ENCODE measurements around the gene GRID2. TPM values are rescaled to one million over a fixed set of nuclear protein-coding genes. Genes with fewer than 3 reads are reported as not detected.

GRID2 gene
- polyA plus RNA-seq, 1 of the 3 experiments (the other 2 are of a cell fraction): not detected

DNA sequence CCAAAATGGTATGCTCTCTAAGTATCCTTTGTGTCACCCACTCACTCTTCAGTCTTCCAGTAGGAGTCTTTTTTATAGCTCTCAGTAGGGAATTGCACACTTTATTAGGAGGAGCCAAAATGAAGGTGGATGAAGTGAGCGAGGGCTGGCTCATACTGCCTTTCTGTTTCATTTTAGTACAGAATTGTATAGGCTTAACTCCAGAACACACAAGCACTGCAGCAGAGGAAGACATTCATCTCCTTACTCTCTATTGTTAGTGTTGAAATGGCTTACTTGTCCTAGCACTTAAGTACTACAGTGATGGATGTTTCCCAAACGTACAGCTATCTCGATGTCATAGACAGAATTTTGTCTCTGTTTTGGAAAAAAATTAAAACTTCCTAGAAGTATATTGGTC is 1197.5 kb downstream of the GRID2 start:
- no peaks in the 10 kb centered on the region for H3K4me1 ChIP-seq (ENCODE audit: control insufficient read depth in 1 of 2, insufficient read depth in 2 of 2, low read depth in 1 of 2, low read length in 1 of 2)
- no peaks in the 10 kb centered on the region for H3K36me3 ChIP-seq (replicated peaks in 1 of 2; ENCODE audit: control insufficient read depth in 1 of 2, insufficient read depth in 2 of 2, low read length in 1 of 2)
- H3K79me2 ChIP-seq (ENCODE audit: insufficient read depth): no peaks in the 10 kb centered on the region
- no peaks in the 10 kb centered on the region for H3K9me3 ChIP-seq
- H3K9me2 ChIP-seq: no peaks in the 10 kb centered on the region
- H3K4me3 ChIP-seq (ENCODE audit: low read depth in 2 of 2, low read length in 1 of 2): no peak overlapping the region
- no peak overlapping the region for H3K9ac ChIP-seq
- H3K27ac ChIP-seq (ENCODE audit: low read depth in 2 of 2, low read length in 1 of 2): no peak overlapping the region
- TF ChIP-seq FOXM1 (IDR thresholded peaks at IDR 0.05; ENCODE audit: low read depth) (no peak), EZH2phosphoT487 (IDR thresholded peaks at IDR 0.05; ENCODE audit: borderline replicate concordance, low read depth) (no peak), RAD21 (IDR thresholded peaks at IDR 0.05; ENCODE audit: low read length) (no peak), FOXJ3 (CRISPR knock-in tag; IDR thresholded peaks at IDR 0.05) (no peak)
- TF ChIP-seq, protein P1, sequence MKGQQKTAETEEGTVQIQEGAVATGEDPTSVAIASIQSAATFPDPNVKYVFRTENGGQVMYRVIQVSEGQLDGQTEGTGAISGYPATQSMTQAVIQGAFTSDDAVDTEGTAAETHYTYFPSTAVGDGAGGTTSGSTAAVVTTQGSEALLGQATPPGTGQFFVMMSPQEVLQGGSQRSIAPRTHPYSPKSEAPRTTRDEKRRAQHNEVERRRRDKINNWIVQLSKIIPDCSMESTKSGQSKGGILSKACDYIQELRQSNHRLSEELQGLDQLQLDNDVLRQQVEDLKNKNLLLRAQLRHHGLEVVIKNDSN (IDR thresholded peaks at IDR 0.05; ENCODE audit: borderline replicate concordance, low read depth): no peak
- DNase-seq: no peak
- H4K20me1 ChIP-seq (ENCODE audit: insufficient read depth): no peaks in the 10 kb centered on the region
- H2AFZ ChIP-seq (ENCODE audit: low read depth): no peak overlapping the region
- ChIA-PET CTCF (no interaction called here), POLR2A (no interaction called here)
- WGBS (ENCODE audit: low lambda C conversion rate): 53% methylated on average over 3 of the region's 3 CpGs
- H3F3A ChIP-seq (replicated peaks; ENCODE audit: insufficient read depth): no peaks in the 10 kb centered on the region
- H3K4me2 ChIP-seq: no peak overlapping the region
- no peaks in the 10 kb centered on the region for H3K27me3 ChIP-seq (ENCODE audit: insufficient read depth)

DNA sequence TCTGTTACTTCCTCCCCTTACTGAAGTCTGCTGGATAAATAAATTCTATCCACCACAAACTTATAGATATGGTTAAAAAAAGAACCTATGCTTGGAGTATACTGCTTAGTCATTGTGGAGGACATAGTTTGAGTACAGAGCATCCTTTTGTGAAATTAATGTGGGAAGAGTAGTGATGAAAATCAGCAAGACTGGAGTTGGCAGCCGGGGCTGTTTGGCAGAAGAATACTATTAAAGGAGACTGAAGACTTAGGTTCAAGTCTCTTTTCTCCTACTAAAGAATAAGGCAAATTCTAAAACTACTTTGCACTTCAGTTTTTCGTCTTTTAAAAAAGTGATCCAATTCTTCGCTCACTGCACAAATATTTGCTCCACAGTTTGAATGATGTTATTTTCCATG is 1198.2 kb downstream of the GRID2 start:
- Histone ChIP-seq H4K20me1 (ENCODE audit: insufficient read depth) (no peaks in the 10 kb centered on the region), H3K4me2 (no peak overlapping the region), H3K9me3 (no peaks in the 10 kb centered on the region), H3K4me3 (ENCODE audit: low read depth in 2 of 2, low read length in 1 of 2) (no peak overlapping the region), H3K9me2 (no peaks in the 10 kb centered on the region), H3F3A (replicated peaks; ENCODE audit: insufficient read depth) (no peaks in the 10 kb centered on the region), H3K27me3 (ENCODE audit: insufficient read depth) (no peaks in the 10 kb centered on the region), H3K27ac (ENCODE audit: low read depth in 2 of 2, low read length in 1 of 2) (no peak overlapping the region), H3K79me2 (ENCODE audit: insufficient read depth) (no peaks in the 10 kb centered on the region), H3K36me3 (replicated peaks in 1 of 2; ENCODE audit: control insufficient read depth in 1 of 2, insufficient read depth in 2 of 2, low read length in 1 of 2) (no peaks in the 10 kb centered on the region), H2AFZ (ENCODE audit: low read depth) (0 out of 2 replicates have a peak overlapping the region, but pooled peaks have one; percentile 11), H3K4me1 (ENCODE audit: control insufficient read depth in 1 of 2, insufficient read depth in 2 of 2, low read depth in 1 of 2, low read length in 1 of 2) (no peaks in the 10 kb centered on the region), H3K9ac (no peak overlapping the region)
- TF ChIP-seq YY1 (IDR thresholded peaks at IDR 0.05; ENCODE audit: low read depth) (no peak), NFIC (IDR thresholded peaks at IDR 0.05; ENCODE audit: borderline replicate concordance) (no peak), POLR2AphosphoS5 (IDR thresholded peaks at IDR 0.05; ENCODE audit: low read depth, low read length) (no peak)
- TF ChIP-seq, protein P2, sequence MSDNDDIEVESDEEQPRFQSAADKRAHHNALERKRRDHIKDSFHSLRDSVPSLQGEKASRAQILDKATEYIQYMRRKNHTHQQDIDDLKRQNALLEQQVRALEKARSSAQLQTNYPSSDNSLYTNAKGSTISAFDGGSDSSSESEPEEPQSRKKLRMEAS (IDR thresholded peaks at IDR 0.05; ENCODE audit: low read depth): no peak
- no peak for DNase-seq
- WGBS (ENCODE audit: low lambda C conversion rate): 64% methylated on average over 3 of the region's 3 CpGs
- CTCF ChIA-PET: no interaction called here
- POLR2A ChIA-PET: no interaction called here

DNA sequence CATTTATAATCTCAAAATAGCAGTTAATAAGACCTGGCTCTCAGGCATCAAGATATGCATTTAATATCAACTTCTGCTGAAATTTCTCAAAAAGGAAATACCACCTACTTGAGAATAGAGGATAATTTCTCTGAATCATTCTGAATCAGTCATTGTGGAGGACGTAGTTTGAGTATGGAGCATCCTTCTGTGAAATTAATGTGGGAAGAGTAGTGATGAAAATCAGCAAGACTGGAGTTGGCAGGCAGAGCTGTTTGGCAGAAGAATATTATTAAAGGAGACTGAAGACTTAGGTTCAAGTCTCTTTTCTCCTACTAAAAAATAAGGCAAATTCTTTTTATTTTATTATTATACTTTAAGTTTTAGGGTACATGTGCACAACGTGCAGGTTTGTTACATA is 1199.2 kb downstream of the GRID2 start:
- Histone ChIP-seq H3K4me2 (no peak overlapping the region), H3F3A (replicated peaks; ENCODE audit: insufficient read depth) (no peaks in the 10 kb centered on the region), H3K9me2 (no peaks in the 10 kb centered on the region), H3K4me3 (ENCODE audit: low read depth in 2 of 2, low read length in 1 of 2) (no peak overlapping the region), H2AFZ (ENCODE audit: low read depth) (0 out of 2 replicates have a peak overlapping the region, but pooled peaks have one; percentile 22), H4K20me1 (ENCODE audit: insufficient read depth) (no peaks in the 10 kb centered on the region), H3K4me1 (ENCODE audit: control insufficient read depth in 1 of 2, insufficient read depth in 2 of 2, low read depth in 1 of 2, low read length in 1 of 2) (no peaks in the 10 kb centered on the region), H3K79me2 (ENCODE audit: insufficient read depth) (no peaks in the 10 kb centered on the region), H3K9me3 (no peaks in the 10 kb centered on the region), H3K27me3 (ENCODE audit: insufficient read depth) (no peaks in the 10 kb centered on the region), H3K9ac (no peak overlapping the region), H3K27ac (ENCODE audit: low read depth in 2 of 2, low read length in 1 of 2) (no peak overlapping the region), H3K36me3 (replicated peaks in 1 of 2; ENCODE audit: control insufficient read depth in 1 of 2, insufficient read depth in 2 of 2, low read length in 1 of 2) (no peaks in the 10 kb centered on the region)
- TF ChIP-seq MXI1 (IDR thresholded peaks at IDR 0.05; ENCODE audit: low read depth, low read length): no peak
- TF ChIP-seq, protein P3, sequence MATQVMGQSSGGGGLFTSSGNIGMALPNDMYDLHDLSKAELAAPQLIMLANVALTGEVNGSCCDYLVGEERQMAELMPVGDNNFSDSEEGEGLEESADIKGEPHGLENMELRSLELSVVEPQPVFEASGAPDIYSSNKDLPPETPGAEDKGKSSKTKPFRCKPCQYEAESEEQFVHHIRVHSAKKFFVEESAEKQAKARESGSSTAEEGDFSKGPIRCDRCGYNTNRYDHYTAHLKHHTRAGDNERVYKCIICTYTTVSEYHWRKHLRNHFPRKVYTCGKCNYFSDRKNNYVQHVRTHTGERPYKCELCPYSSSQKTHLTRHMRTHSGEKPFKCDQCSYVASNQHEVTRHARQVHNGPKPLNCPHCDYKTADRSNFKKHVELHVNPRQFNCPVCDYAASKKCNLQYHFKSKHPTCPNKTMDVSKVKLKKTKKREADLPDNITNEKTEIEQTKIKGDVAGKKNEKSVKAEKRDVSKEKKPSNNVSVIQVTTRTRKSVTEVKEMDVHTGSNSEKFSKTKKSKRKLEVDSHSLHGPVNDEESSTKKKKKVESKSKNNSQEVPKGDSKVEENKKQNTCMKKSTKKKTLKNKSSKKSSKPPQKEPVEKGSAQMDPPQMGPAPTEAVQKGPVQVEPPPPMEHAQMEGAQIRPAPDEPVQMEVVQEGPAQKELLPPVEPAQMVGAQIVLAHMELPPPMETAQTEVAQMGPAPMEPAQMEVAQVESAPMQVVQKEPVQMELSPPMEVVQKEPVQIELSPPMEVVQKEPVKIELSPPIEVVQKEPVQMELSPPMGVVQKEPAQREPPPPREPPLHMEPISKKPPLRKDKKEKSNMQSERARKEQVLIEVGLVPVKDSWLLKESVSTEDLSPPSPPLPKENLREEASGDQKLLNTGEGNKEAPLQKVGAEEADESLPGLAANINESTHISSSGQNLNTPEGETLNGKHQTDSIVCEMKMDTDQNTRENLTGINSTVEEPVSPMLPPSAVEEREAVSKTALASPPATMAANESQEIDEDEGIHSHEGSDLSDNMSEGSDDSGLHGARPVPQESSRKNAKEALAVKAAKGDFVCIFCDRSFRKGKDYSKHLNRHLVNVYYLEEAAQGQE (IDR thresholded peaks at IDR 0.05; ENCODE audit: low read depth, low read length): no peak
- no peak for TF ChIP-seq EZH2phosphoT487 (IDR thresholded peaks at IDR 0.05; ENCODE audit: borderline replicate concordance, low read depth)
- TF ChIP-seq FOXM1 (IDR thresholded peaks at IDR 0.05; ENCODE audit: low read depth): no peak
- TF ChIP-seq, protein P1 (IDR thresholded peaks at IDR 0.05; ENCODE audit: borderline replicate concordance, low read depth): no peak
- ChIA-PET POLR2A (no interaction called here), CTCF (interaction anchor here (0.5 kb wide), 1 partner anchor 143 kb away, joined by 3 read pairs; no protein-coding TSS in a partner anchor)
- 25% methylated on average over 2 of the region's 2 CpGs for WGBS (ENCODE audit: low lambda C conversion rate)
- DNase-seq: no peak

All from SK-N-SH (cell line).